ENCODE data around the gene PAQR4. TPM values are rescaled to one million over a fixed set of nuclear protein-coding genes. Genes with fewer than 3 reads are reported as not detected.
A peak's percentile ranks its signal among the peaks of the same experiment; 100 is the strongest.

Gene PAQR4
- polyA plus RNA-seq, 2 donors, result 9.6 to 18.8 TPM

DNA sequence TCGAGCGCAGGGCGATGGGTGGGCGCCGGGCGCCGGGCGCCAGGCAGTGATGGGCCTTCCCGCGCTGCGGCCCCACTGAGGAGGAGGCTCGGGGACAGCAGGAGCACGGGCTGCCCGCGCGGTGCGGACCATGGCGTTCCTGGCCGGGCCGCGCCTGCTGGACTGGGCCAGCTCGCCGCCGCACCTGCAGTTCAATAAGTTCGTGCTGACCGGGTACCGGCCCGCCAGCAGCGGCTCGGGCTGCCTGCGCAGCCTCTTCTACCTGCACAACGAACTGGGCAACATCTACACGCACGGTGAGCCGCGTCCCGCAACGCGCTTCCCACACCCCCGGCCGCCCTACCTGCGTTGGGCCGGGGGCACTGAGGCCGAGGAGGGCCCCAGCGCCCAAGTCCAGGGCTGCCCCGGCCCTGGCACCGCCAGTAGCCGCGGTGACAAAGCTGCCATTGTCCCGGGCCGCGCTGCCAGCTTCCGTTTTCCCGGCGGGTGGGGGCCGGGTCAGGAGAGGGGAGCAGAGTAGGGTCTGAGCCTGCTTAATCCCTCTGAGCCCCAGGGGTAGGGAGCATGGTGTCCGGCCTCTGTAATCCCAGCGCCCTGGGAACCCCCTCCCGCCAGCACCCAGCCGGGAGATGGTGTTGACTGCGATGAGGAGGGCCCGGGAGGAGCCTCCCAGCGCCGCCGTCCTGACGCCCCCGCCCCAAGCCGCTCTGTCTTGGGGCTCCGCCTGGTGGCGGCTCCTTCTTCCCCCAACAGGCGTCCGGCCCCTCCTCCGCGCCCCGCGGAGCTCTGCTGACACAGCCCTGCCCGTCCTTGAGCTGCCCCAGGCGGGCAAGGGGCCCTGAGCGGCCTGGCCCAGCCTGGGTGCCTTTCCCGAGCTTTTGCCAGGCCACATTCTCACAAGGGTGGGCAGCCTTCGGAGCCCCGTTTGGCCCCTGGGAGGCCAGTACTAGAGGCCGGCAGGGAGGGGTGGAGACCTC lies 685 bp downstream of the PAQR4 start:
- WGBS, 2 donors, result 2% methylated on average over 72 to 83 of the region's 83 CpGs
- Histone ChIP-seq H3K9me3 (ENCODE audit: control insufficient read depth in 2 of 2, insufficient read depth in 1 of 2, low read depth in 1 of 2, low read length in 1 of 2) (no peaks in the 10 kb centered on the region), H3K27me3 (ENCODE audit: control insufficient read depth in 1 of 2, insufficient read depth in 2 of 2, low read length in 2 of 2) (peaks cover 0 to 4% of the 10 kb centered on the region in 2 donors), H3K27ac (ENCODE audit: low read depth in 2 of 2, low read length in 1 of 2) (peak overlapping the region in 1 of 2 donors; percentile 36), H3K4me3 (ENCODE audit: low read depth in 1 of 2, low read length in 2 of 2) (peak overlapping the region; percentile 62), H3K36me3 (ENCODE audit: control insufficient read depth in 2 of 2, insufficient read depth in 2 of 2, low read length in 1 of 2) (peaks cover 0 to 2% of the 10 kb centered on the region in 2 donors), H3K4me1 (ENCODE audit: control insufficient read depth in 2 of 2, insufficient read depth in 2 of 2, low read length in 1 of 2) (peaks cover 5 to 16% of the 10 kb centered on the region in 2 donors)

DNA sequence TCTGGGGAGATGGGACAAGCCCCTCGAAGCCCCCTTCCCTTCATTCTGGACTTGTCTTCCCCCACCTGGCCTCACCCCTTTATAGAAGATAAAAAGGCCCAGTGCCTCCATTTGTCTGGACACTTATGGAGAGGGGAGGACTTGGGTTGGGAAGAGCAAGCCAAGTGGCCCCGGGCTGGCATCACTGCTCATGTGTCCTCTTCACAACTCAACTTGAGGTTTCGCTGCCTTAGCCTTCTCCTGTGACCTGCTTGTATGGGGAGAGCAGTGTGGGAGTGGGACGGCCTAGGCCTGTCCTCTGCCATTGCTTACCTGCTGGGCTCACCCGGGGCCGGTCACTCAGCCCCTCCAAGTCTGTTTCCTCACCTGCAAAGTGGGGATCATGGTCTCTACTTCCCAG lies 1.4 kb downstream of the PAQR4 start:
- Histone ChIP-seq H3K27ac (ENCODE audit: low read depth in 2 of 2, low read length in 1 of 2) (no peak overlapping the region), H3K4me3 (ENCODE audit: low read depth in 1 of 2, low read length in 2 of 2) (peak overlapping the region; percentile 62)

DNA sequence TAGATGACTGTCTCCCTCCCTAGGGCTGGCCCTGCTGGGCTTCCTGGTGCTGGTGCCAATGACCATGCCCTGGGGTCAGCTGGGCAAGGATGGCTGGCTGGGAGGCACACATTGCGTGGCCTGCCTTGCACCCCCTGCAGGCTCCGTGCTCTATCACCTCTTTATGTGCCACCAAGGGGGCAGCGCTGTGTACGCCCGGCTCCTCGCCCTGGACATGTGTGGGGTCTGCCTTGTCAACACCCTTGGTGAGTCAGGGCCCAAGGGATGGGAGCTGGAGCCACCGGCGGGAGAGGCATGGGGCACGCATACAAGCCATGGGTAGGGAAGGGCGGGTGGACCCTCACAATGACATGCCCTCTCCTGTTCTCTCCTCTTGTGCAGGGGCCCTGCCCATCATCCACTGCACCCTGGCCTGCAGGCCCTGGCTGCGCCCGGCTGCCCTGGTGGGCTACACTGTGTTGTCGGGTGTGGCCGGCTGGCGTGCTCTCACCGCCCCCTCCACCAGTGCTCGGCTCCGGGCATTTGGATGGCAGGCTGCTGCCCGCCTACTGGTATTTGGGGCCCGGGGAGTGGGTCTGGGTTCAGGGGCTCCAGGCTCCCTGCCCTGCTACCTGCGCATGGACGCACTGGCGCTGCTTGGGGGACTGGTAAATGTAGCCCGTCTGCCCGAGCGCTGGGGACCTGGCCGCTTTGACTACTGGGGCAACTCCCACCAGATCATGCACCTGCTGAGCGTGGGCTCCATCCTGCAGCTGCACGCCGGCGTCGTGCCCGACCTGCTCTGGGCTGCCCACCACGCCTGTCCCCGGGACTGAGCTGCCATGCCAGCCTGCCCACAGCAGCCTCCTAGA lies 2.2 kb downstream of the PAQR4 start:
- Histone ChIP-seq H3K36me3 (ENCODE audit: control insufficient read depth in 2 of 2, insufficient read depth in 2 of 2, low read length in 1 of 2) (peaks cover 0 to 4% of the 10 kb centered on the region in 2 donors), H3K4me1 (ENCODE audit: control insufficient read depth in 2 of 2, insufficient read depth in 2 of 2, low read length in 1 of 2) (peaks cover 4 to 16% of the 10 kb centered on the region in 2 donors), H3K9me3 (ENCODE audit: control insufficient read depth in 2 of 2, insufficient read depth in 1 of 2, low read depth in 1 of 2, low read length in 1 of 2) (no peaks in the 10 kb centered on the region), H3K27me3 (ENCODE audit: control insufficient read depth in 1 of 2, insufficient read depth in 2 of 2, low read length in 2 of 2) (no peaks in the 10 kb centered on the region), H3K27ac (ENCODE audit: low read depth in 2 of 2, low read length in 1 of 2) (no peak overlapping the region), H3K4me3 (ENCODE audit: low read depth in 1 of 2, low read length in 2 of 2) (peak overlapping the region in 1 of 2 donors; percentile 10)
- WGBS, 2 donors, result 85 to 88% methylated on average over 34 to 35 of the region's 35 CpGs

More for the DNA sequence above, 1.4 kb downstream of the PAQR4 start:
- Histone ChIP-seq H3K27me3 (ENCODE audit: control insufficient read depth in 1 of 2, insufficient read depth in 2 of 2, low read length in 2 of 2) (no peaks in the 10 kb centered on the region), H3K4me1 (ENCODE audit: control insufficient read depth in 2 of 2, insufficient read depth in 2 of 2, low read length in 1 of 2) (peaks cover 4 to 16% of the 10 kb centered on the region in 2 donors), H3K9me3 (ENCODE audit: control insufficient read depth in 2 of 2, insufficient read depth in 1 of 2, low read depth in 1 of 2, low read length in 1 of 2) (no peaks in the 10 kb centered on the region), H3K36me3 (ENCODE audit: control insufficient read depth in 2 of 2, insufficient read depth in 2 of 2, low read length in 1 of 2) (peaks cover 0 to 2% of the 10 kb centered on the region in 2 donors)
- WGBS, 2 donors, result 77 to 88% methylated on average over 6 of the region's 6 CpGs

- Histone ChIP-seq H3K9me3 (ENCODE audit: control insufficient read depth in 2 of 2, insufficient read depth in 1 of 2, low read depth in 1 of 2, low read length in 1 of 2) (no peaks in the 10 kb centered on the region), H3K27ac (ENCODE audit: low read depth in 2 of 2, low read length in 1 of 2) (no peak overlapping the region), H3K4me3 (ENCODE audit: low read depth in 1 of 2, low read length in 2 of 2) (no peak overlapping the region), H3K4me1 (ENCODE audit: control insufficient read depth in 2 of 2, insufficient read depth in 2 of 2, low read length in 1 of 2) (peaks cover 4 to 16% of the 10 kb centered on the region in 2 donors), H3K36me3 (ENCODE audit: control insufficient read depth in 2 of 2, insufficient read depth in 2 of 2, low read length in 1 of 2) (peaks cover 0 to 4% of the 10 kb centered on the region in 2 donors), H3K27me3 (ENCODE audit: control insufficient read depth in 1 of 2, insufficient read depth in 2 of 2, low read length in 2 of 2) (no peaks in the 10 kb centered on the region)
- 77 to 82% methylated on average over 15 of the region's 15 CpGs for WGBS, 2 donors
Observed at GRCh38 chr16:2971985-2972784, 3.0 kb downstream of the PAQR4 start.

DNA sequence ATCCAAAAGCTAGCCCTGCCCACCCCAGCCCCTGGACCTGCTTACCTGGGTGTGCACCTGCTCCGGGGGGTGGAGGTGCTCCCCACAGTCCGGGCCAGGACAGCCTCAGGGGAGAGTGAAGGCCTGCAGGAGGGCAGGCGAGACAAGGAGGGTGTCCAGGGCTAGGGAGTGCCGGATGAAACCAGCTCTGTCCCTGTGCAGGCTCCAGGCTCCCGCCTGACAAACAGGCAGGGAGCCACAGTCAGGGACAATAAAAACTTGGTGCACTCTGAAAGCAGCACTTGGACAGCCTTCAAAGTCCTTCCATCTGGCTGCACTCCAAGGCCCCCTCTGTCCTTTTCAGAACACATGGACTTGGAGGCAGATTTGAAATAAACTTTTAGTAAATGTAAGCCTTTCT lies 3.9 kb downstream of the PAQR4 start:
- Histone ChIP-seq H3K4me3 (ENCODE audit: low read depth in 1 of 2, low read length in 2 of 2) (no peak overlapping the region), H3K27ac (ENCODE audit: low read depth in 2 of 2, low read length in 1 of 2) (no peak overlapping the region), H3K4me1 (ENCODE audit: control insufficient read depth in 2 of 2, insufficient read depth in 2 of 2, low read length in 1 of 2) (peaks cover 4 to 13% of the 10 kb centered on the region in 2 donors), H3K27me3 (ENCODE audit: control insufficient read depth in 1 of 2, insufficient read depth in 2 of 2, low read length in 2 of 2) (no peaks in the 10 kb centered on the region), H3K9me3 (ENCODE audit: control insufficient read depth in 2 of 2, insufficient read depth in 1 of 2, low read depth in 1 of 2, low read length in 1 of 2) (no peaks in the 10 kb centered on the region), H3K36me3 (ENCODE audit: control insufficient read depth in 2 of 2, insufficient read depth in 2 of 2, low read length in 1 of 2) (peaks cover 0 to 4% of the 10 kb centered on the region in 2 donors)
- WGBS, 2 donors, result 66 to 74% methylated on average over 5 of the region's 5 CpGs

DNA sequence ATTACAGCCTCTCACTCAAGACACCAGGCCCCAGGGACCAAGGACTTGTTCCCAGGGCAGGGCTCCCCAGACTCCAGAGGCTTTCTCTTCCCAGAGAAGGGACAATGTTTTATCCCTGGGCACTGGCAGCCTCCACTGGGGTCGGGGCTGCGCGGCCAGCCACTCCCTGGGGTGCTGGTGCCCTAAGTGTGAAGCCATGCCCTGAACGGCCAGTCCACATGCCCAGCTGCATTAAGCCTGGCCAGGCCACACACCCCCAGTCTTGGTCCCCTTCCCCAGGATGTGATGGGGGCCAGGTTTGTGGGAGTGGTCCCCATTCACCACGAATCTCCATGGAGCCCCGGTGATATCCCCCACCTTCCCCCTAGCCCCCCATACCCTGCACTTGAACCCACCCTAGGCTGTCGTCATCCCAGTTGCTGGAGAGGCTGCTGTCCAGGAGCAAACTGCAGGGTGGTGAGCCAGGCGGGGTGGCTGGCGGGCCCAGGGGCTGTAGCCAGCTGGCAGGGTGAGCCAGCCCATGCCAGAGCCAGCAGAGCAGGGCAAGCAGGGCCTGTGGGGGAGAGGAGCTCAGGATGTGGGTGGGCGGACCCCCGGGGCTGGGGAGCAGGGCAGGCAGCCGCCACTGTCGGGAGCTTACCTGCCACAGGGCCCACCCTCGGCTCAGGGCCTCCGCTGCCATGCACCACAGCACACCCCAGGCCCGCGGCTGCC lies 4.6 kb downstream of the PAQR4 start:
- Histone ChIP-seq H3K9me3 (ENCODE audit: control insufficient read depth in 2 of 2, insufficient read depth in 1 of 2, low read depth in 1 of 2, low read length in 1 of 2) (no peaks in the 10 kb centered on the region), H3K27me3 (ENCODE audit: control insufficient read depth in 1 of 2, insufficient read depth in 2 of 2, low read length in 2 of 2) (no peaks in the 10 kb centered on the region), H3K4me3 (ENCODE audit: low read depth in 1 of 2, low read length in 2 of 2) (no peak overlapping the region), H3K36me3 (ENCODE audit: control insufficient read depth in 2 of 2, insufficient read depth in 2 of 2, low read length in 1 of 2) (peaks cover 0 to 4% of the 10 kb centered on the region in 2 donors), H3K27ac (ENCODE audit: low read depth in 2 of 2, low read length in 1 of 2) (no peak overlapping the region), H3K4me1 (ENCODE audit: control insufficient read depth in 2 of 2, insufficient read depth in 2 of 2, low read length in 1 of 2) (peaks cover 4 to 9% of the 10 kb centered on the region in 2 donors)
- 75 to 80% methylated on average over 17 of the region's 17 CpGs for WGBS, 2 donors

DNA sequence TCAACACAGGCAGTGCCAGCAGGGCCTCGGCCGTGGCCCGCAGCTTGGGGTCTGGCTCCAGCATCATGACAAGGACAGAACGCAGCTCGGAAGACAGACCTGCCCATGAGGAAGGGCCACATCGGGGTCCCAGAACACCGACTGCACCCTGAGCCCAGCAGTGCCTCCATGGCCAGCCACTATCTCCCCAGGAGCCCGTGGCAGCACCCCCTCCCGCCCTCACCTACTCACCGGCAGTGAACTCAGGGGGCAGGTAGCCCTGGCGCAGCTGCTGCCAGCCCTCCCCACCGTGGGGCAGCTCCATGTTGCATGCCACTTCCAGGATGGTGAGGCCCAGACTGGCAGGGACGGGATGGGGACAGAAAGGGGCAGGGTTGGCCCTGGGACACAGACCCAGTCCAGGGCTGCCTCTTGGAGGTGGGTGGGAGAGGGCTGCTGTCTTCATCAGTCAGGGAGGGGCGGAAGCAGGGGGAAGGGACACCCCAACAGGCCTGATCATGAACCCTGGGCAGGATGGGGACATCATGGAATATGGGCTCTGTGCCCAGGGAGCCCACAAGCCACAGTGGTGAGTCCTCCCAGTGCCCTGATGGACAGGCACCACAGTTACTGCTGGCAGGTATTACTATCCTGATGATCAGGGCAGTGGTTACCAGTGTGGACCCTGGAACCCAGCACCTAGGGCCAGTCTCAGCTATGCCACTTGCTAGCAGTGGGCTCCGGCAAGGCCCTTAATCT lies 5.3 kb downstream of the PAQR4 start:
- H3K36me3 ChIP-seq (ENCODE audit: control insufficient read depth in 2 of 2, insufficient read depth in 2 of 2, low read length in 1 of 2), result peaks cover 0 to 4% of the 10 kb centered on the region in 2 donors
- H3K27me3 ChIP-seq (ENCODE audit: control insufficient read depth in 1 of 2, insufficient read depth in 2 of 2, low read length in 2 of 2), result no peaks in the 10 kb centered on the region
- WGBS, 2 donors, result 86 to 89% methylated on average over 15 of the region's 15 CpGs
- peaks cover 3 to 10% of the 10 kb centered on the region in 2 donors for H3K4me1 ChIP-seq (ENCODE audit: control insufficient read depth in 2 of 2, insufficient read depth in 2 of 2, low read length in 1 of 2)
- no peaks in the 10 kb centered on the region for H3K9me3 ChIP-seq (ENCODE audit: control insufficient read depth in 2 of 2, insufficient read depth in 1 of 2, low read depth in 1 of 2, low read length in 1 of 2)
- no peak overlapping the region for H3K27ac ChIP-seq (ENCODE audit: low read depth in 2 of 2, low read length in 1 of 2)
- H3K4me3 ChIP-seq (ENCODE audit: low read depth in 1 of 2, low read length in 2 of 2), result no peak overlapping the region

DNA sequence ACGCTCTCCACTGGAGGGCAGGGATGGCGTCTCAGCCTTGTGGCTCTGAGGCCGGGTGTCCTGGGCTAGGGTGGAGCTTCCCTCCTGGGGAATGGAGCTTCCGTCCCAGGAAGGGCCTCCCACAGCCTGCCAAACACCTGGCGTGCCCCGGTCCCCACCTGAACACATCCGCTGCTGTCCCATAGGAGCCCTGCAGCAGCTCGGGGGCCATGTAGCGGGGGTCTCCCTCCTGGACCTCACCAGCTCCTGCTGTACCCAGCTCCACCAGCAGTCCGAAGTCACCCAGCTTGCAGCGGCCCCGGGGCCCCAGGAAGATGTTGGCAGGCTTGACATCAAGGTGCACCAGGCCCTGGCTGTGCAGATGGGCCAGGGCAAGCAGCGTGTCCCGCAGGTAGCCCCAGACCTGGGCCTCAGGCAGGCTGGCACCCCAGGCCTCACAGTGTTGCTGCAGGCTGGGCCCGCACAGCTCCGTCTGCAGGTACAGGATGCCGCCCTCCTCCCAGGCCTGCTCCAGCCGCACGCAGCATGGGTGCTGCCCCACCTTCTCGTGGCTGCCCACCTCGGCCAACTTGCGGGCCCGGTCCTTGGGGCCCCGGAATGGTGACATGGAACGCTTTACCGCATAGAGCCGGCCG lies 6.1 kb downstream of the PAQR4 start:
- Histone ChIP-seq H3K4me1 (ENCODE audit: control insufficient read depth in 2 of 2, insufficient read depth in 2 of 2, low read length in 1 of 2) (peaks cover 0 to 14% of the 10 kb centered on the region in 2 donors), H3K27ac (ENCODE audit: low read depth in 2 of 2, low read length in 1 of 2) (no peak overlapping the region), H3K9me3 (ENCODE audit: control insufficient read depth in 2 of 2, insufficient read depth in 1 of 2, low read depth in 1 of 2, low read length in 1 of 2) (no peaks in the 10 kb centered on the region), H3K27me3 (ENCODE audit: control insufficient read depth in 1 of 2, insufficient read depth in 2 of 2, low read length in 2 of 2) (no peaks in the 10 kb centered on the region), H3K4me3 (ENCODE audit: low read depth in 1 of 2, low read length in 2 of 2) (no peak overlapping the region), H3K36me3 (ENCODE audit: control insufficient read depth in 2 of 2, insufficient read depth in 2 of 2, low read length in 1 of 2) (peaks cover 0 to 4% of the 10 kb centered on the region in 2 donors)
- WGBS, 2 donors, result 92 to 94% methylated on average over 23 to 28 of the region's 28 CpGs

All from esophagus (tissue), 2 donors.